OCI-LY7 (cell line): ENCODE results near the gene MIEF1.

Source experiments
- EZH2phosphoT487 ChIP-seq: fragments of 200-600 bp; sonication (generic); IDR thresholded peaks from 2 replicates; pipeline ENCODE4 v1.6.1; 2018; ENCODE audit warnings: low read depth, borderline replicate concordance, mild to moderate bottlenecking, mixed run types, antibody characterized with exemption, low read length, moderate library complexity, mixed read lengths
- TF ChIP-seq, protein P1 (sequence below): fragments of 200-600 bp; sonication (generic); conservative IDR thresholded peaks from 2 replicates; pipeline ENCODE4 v1.5.1; 2014; ENCODE audit warnings: mild to moderate bottlenecking, antibody characterized with exemption, low read length, moderate library complexity, mixed read lengths

DNA sequence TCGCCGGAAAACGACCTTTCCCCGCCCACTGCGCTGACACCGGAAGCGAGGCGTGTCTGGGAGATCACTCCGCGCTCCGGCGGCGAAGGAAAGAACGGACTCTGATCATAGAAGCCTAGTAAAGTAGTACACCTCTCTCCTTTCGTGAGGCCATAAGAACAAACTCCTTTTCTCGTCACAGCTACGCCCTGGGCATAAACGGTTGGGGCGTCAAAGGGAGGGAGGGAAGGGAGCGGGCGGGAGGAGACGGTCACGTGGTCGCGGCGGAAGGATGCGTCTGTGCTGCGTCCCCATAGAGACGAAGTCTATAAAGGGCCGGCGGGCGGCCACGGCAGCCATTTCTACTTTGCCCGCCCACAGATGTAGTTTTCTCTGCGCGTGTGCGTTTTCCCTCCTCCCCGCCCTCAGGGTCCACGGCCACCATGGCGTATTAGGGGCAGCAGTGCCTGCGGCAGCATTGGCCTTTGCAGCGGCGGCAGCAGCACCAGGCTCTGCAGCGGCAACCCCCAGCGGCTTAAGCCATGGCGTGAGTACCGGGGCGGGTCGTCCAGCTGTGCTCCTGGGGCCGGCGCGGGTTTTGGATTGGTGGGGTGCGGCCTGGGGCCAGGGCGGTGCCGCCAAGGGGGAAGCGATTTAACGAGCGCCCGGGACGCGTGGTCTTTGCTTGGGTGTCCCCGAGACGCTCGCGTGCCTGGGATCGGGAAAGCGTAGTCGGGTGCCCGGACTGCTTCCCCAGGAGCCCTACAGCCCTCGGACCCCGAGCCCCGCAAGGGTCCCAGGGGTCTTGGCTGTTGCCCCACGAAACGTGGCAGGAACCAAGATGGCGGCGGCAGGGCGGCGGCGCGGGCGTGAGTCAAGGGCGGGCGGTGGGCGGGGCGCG is 18.4 kb downstream of the MIEF1 start, which contains the start of gene ATF4:
- TF ChIP-seq, protein P1, sequence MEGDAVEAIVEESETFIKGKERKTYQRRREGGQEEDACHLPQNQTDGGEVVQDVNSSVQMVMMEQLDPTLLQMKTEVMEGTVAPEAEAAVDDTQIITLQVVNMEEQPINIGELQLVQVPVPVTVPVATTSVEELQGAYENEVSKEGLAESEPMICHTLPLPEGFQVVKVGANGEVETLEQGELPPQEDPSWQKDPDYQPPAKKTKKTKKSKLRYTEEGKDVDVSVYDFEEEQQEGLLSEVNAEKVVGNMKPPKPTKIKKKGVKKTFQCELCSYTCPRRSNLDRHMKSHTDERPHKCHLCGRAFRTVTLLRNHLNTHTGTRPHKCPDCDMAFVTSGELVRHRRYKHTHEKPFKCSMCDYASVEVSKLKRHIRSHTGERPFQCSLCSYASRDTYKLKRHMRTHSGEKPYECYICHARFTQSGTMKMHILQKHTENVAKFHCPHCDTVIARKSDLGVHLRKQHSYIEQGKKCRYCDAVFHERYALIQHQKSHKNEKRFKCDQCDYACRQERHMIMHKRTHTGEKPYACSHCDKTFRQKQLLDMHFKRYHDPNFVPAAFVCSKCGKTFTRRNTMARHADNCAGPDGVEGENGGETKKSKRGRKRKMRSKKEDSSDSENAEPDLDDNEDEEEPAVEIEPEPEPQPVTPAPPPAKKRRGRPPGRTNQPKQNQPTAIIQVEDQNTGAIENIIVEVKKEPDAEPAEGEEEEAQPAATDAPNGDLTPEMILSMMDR, result no peak
- TF ChIP-seq EZH2phosphoT487, result no peak
